Dedifferentiated amniotic fluid mesenchymal stem cell (primary cell): ENCODE measurements around the gene ADCY7.

ENCODE experiments used
- DNase-seq: peaks from one replicate; pipeline ENCODE4 v3.0.0-alpha.2; 2016; ENCODE audit errors: extremely low spot score

Gene ADCY7

DNA sequence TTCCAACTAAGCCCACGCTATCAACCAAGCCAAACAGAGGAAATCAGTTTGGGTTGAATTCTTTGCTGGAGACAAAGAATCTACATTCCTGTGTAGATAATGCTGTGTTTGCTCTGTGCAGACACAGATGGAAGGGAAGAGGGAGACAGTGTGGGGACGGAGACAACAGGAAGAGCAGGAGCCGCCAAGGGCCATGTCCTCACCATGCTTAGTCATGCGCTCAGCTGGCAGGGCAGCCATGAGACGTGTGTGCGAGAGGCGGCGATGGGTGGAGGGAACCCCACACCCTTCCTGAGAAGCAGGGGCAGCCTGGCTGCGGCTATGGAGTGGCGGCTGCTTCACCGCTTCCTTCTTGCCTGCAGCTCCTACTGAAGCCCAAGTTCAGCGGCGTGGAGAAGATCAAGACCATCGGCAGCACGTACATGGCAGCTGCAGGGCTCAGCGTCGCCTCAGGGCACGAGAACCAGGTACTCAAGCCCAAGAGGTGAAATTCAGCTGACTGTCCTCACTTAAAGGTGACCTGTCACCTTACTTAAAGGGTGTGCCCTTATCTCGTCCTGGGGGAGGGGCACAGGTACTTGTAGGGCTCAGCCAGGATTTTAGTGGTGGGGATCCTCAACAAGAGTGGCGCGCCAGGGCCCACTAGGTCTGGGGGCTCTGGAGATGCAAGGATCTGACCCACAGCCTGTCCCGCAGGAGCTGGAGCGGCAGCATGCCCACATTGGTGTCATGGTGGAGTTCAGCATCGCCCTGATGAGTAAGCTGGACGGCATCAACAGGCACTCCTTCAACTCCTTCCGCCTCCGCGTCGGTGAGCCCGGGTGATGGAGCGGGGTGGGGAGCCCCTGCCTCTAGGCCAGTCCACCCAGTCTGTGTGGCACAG lies 47.5 kb downstream of the ADCY7 start:
- DNase-seq = no peak

DNA sequence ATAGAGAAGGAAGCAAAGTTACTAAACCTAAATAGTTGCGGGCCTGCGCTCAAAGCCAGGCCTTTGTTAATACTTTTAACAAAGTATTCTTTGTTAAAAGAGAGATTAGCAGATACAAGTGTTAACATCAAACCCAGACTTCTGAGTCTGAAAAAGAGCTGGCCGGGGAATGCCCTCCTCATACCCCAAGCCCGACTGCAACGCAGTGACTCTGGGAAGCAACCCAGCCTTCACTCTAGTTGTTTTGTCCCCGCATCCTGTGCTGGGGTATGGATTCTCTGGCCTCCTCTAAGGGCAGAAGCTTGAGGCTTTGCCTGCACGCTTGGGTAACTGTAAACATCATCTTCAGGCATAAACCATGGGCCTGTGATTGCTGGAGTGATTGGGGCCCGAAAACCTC lies 48.3 kb downstream of the ADCY7 start:
- DNase-seq = no peak

DNA sequence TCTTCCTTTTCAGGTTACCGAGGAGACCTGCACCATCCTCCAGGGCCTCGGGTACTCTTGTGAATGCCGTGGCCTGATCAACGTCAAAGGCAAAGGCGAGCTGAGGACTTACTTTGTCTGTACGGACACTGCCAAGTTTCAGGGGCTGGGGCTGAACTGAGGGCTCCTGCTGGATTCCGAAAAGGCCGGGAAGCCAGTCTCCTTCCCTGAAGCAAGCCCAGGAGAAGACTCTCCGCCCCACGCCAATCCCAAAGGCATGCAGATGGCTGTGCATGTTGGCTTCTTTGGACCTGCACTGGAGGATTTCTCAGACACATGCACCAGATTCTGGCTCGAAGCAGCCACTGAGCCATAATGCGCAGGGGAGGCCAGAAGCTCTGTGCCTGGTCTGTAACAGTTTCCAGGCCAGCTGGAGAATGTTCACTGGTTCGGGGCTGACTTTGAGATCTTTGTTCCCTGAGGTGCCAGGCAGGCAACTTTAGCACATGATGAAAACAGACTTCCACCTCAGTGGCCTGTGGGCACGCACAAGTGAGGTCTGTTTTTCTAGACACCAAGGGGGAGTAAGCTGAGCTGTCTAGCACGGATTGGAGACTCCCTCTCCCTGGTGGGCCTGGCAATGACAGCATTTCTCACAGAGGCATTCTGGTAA lies 49.1 kb downstream of the ADCY7 start:
- no peak for DNase-seq

DNA sequence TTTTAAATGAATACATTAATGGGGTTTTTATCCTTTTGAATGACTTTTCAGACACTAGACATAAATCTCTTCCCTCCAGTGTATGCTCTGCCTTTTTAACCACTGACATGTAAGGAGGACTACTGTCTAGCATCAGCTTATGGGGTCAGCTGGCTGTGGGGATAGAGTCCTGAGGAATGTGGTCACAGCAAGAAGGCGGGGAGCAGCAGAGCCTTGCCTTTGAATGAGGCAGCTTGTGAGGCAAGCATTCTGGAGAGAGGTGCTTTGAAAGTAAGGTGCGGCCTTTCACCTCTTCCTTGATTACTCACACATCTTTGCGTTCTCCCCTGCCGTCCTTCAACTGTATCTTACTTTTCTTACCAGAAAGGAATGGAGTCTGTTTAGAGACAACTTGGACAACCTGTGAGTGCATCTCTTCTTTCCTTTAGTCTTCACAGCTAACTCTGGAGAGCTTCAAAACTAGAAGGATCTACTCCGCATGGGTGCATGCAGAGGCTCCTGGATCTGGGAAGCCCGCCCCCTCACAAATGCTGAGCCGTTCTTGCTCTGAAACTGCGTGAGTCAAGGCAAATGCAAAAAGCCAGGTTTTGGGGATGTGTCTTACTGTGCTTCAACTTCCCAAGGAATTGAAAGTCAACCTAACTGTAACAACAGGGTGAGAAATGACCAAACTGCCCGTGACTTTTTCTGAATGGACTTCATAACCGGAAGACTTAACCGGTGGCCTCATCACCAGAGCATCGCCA lies 49.9 kb downstream of the ADCY7 start:
- no peak for DNase-seq

DNA sequence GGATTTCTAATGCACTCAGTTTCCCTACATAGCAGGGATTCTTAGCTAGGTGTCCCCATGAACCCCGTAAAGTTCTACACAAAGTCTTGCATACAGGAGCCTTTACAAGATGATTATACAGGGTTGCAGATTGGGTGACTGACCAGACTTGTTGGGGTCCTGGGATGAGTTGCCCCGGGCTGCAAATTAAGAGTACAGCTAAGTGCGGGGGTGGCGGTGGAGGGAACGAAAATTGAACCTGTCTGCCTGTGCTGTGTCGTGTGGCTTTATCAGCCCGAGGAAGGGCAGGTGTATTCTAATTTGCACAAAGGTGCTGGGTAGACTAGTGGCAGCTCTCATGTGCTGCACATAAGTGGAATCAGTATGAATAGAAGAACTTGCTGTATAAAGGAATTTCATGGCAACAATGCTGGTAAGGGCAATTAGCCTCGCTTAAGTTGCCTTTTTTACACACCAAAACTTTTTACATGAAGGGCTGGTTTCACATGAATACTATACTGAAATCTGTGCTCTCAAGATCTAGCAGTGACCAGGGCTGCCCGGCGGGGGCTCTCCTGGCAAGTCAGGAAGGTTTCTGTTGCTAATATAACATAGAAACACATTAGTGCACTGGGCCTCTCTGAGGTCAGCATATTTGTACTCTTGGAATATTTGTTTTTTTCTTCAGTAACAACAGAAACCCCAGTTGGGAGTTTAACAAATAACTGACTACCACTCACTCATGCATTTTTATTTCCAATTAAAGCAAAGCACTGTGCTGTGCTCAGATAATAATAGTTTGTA lies 50.7 kb downstream of the ADCY7 start:
- DNase-seq = no peak

DNA sequence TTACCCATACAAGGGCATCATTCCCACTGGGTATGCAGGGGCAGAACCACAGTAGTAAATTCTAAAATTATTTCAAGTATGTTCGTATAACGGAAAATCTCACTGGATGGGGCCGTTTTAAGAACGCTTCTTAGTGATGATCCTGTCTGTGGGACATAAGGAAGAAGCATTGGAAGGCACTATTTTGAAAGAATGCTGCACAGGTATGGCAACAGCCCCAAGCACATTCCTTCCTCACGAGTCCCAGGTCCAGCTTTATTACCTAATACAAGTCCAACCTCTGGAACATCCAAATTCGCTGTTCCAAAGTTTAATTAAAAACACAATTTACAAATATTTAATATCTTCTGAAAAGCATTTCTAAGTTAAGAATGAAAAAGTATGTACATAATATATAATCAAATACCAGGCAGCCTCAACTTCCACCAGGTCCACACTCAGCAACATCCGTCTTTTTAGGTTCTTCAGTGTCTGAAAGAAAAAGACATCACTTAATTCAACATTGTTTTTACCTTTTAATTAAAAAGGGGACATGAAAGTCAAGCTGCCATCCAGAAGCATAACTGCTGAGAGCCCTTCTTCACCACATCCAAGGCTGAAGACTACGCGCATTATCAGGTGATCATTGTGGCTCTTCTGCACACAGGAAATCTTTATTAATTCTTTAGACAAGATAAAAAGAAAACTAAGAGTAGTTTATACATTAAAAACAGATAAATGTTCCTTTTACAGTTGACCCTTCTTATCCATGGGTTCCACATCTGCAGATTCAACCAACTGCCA lies 52.6 kb downstream of the ADCY7 start:
- DNase-seq = no peak

DNA sequence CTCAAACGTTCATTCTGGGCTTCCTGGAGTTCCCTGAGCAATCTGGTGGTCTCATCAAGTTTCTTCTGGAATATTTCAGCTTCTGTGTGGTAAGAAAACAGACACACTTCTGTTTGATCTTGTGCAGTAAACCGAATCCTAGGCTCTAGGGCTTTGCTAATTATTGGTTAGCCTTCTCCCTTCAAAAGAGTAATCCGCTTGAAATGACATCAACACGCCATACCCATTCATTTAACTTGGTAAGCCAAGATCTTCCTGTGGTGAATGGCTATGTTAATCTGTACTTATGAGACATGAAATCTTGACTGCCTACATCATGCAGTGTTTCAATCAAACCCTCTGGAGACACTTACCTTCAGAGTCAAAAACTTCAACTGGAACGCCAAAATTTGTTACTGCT lies 54.0 kb downstream of the ADCY7 start:
- DNase-seq = no peak

DNA sequence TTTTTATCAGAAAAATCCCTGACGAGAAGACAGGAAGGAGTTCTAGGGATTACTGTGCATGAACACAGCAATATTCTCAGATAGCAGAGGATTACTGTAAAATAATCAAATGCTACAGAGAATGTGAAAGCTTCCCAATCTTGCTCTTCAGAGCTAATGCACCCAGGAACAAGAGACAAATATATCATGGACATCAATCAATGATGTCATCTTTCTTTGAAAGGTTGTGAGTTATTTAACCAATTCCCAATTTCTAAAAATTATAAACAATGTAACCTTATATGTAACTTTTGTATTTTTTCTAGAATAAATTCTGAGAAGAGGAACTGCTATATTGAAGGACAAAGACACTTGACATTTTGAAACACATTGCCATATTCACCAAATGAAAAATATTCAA lies 56.0 kb downstream of the ADCY7 start:
- no peak for DNase-seq

DNA sequence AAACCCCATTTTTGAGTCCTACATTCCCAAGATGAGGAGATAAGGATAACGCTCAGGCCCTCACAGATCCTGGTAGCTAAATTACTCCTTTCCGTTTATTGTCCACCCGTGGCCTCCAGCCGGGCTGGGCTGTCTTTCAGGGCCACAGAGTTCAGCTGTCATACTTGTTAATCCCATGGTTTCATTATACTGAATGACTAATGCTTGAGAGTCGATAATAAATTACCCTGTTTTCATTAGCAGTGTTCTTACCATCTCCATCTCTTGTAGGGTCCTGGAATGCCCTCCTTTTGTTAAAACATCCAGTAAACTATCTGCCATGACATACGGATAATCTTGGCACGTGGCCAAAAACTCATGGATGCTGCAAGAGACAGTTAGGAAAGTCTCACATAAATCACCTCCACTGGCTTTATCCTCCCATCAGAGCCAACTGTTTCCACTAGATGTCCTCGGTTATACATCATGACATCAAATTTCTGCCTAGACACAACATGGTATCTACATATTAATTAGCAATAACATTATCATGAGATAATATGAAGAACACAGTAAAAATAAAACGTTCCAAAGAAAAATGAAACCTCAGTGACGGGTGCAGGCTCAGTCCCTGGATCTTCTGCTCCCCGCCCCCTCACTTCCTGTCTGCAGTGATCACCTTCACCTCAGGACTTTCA lies 57.1 kb downstream of the ADCY7 start:
- no peak for DNase-seq

DNA sequence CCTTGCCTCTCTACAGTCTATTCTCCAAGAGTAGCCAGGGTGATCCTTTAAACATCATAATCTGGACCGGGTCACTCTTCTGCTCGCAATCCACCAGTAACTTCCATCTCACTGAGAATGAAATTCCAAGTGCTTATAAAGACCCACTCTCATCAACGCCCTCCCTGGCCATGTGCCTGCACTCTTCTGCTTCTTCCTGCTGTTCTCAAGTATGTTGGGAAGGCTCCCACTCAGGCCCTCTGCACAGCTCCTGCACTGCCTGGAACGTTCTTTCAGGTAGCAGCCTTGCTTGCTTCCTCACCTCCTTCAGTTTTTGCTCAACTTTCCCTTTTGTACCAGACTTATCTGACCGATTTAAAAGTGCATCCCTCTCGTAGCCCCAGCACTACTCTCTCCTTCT lies 58.0 kb downstream of the ADCY7 start:
- no peak for DNase-seq

DNA sequence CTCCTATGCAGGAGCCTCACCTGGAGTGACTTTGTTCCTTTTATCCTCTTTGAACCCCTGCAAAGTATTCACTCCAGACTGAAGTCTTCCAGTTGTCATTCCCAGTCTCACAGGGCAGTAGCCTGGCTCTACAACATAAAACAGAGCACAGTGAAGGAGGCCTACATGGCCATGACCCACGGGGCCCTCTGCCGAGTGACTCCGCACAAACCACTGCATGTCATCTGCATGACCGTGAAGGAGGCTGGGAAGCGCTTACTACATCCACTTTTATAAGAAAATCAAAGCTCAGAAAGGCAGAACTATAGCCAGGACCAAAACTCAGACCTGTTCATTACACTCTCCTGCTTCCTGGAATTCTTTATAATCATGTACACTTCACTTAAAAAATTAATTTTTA lies 59.9 kb downstream of the ADCY7 start:
- DNase-seq = no peak

DNA sequence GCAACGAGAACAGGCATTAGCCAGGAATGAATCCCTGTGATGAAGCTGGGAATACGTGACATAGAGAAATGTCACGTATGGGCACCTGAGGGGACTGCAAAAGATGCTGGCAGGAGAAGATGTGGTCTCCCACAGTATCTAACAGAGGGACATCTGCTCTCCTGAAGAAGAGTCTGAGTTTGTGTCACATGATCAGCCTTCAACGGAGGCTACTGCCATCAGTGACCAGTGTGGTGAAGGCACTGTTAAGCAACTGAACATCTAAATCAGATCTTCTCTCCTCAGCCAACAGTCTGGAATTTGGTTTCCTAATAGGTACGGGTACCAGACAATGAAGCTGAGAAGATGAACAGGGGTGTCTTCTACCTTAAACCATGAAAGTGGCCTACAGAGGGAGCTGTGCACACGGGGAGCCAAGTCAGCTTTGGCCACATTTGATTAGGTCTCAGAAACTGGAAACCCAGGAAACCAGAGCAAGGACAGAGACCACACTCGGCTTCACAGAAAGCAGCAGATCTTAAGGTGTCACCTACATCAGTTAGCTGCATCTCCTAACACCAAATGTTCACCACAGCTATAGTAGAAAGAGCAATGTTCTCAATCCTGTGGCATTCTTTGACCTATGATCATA lies 60.6 kb downstream of the ADCY7 start:
- DNase-seq = no peak

DNA sequence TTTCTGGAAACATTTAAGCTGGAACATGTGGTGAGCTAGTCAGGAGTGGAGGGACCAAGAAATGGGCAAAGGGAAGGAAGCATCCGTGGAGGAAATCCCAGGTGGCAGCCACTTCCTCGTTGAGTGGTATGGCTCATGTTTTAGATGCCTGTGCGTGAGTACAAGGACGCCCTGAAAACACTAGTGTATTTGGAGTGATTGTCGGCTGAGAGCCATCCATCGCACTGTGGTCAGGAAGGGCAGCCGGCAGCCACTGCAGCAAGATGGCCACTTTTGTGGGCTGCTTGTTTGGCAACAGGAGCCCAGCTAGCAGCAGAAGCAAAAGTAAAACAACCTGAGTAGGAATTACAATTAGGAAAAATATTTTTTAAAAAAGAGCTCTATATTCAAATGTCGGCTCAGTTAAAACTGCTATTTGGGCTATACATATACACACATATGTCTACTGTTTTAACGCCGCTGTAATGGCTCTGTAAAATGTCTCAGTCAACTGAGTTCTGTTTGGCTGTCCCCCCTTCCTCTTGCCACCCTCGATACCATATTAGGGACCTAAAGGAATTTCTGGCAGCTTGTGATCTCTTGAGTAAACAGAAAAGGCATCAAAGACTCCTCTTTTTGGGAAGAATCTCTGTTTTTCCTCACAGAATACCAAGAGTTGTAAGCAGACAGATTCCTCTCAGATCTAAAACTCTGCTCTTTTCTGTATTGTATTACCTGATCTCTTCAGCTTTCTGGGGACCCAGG lies 63.3 kb downstream of the ADCY7 start:
- no peak for DNase-seq

DNA sequence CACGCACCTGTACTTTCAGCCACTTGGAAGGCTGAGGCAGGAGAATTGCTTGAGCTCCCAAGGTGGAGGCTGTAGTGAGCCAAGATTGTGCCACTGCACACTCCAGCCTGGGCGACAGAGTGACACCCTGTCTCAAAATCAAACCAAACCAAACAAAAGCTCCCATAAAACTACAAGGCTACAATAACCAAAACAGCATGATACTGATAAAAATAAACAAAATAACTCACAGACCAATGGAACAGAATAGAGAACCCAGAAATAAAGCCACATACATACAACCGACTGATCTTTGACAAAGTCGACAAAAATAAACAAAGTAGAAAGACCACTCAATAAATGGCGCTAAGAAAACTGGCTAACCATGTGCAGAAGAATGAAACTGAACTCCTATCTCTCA lies 65.2 kb downstream of the ADCY7 start:
- no peak for DNase-seq

DNA sequence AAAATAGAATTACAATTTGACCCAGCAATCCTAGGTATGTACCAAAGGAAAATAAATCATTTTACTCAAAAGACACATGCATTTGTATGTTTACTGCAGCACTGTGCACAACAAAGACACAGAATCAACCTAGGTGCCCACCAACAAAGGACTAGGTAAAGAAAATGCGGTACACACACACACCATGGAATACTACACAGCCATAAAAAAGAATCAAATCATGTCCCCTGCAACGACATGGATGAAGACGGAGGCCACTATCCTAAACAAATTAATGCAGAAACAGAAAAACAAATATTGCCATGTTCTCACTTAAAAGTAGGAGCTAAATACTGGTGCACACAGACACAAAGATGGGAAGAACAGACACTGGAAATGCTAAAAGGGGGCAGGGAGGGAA lies 66.2 kb downstream of the ADCY7 start:
- DNase-seq = no peak

DNA sequence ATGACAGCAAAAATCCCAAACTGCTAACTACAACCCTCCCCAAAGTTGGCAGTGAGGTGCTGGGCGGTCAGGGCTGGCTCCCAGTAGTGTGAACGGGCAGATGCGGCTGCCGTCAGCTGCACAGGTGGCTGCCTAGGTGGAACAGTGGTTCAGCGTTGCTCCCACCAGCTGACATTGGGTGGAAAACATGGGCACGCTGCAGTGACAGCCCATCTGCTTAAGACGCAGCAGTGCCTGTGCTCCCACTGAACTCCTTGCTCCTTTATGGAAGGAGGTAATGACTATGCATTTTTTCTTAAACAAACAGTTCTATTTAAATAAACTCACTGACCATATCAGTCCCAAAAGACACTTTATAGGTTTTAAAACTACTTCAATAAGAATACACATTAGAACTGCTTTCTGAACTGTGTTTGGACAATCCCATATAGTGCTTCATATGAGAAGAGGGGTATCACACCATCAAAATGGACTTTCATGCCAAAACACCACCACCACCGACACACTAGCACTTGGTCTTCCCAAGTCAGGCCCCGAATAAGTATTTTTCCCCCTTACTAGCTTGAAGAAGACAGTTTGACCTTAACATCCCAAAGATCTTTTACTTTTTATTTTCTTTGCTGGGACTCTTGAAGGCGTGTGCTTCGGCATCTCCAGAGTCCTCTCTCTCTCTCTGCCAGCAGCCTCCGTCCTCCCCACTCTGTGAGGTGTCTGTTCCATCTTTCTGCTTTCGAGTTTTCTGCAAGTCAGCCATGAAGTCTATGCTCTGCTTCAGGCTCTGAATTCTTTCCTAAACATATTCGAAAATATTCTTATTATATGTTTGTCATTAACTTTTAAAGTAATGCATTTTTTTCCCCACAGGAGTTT lies 68.0 kb downstream of the ADCY7 start:
- no peak for DNase-seq

DNA sequence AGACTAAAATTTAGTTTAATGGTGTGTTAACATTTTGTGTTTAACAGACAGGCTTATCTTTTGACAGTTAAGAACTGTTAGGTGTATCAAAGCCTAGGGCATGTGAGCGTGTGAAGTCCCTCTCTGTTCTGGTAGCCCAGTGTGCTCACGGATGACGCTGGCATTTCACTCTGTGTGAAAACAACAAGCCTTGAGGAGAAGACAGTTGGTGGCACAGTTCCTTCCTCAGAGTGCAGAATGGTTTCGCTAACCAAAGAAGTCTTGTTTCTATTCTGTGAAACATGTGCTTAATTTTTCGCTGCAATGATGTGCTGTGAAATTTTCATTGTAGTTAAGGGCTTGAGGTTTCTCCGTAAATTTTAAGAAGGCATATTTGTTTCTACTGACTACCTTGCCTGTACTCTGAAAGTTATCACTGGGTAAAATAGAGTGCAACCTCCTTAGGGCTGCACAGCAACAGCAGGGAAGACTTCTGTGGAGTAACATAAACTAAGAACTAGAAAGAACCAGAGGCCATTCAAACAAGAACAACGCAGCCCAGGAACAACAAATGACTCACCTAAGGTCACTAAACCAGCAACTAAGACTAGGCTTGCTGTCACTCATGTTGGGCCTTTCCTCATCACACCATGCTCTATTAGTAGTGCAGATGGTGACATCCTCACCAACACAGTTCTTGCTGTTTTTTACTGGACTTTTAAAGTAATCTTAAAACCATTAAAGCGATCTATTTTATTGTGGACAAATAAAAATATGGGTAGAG lies 69.0 kb downstream of the ADCY7 start:
- DNase-seq = no peak

DNA sequence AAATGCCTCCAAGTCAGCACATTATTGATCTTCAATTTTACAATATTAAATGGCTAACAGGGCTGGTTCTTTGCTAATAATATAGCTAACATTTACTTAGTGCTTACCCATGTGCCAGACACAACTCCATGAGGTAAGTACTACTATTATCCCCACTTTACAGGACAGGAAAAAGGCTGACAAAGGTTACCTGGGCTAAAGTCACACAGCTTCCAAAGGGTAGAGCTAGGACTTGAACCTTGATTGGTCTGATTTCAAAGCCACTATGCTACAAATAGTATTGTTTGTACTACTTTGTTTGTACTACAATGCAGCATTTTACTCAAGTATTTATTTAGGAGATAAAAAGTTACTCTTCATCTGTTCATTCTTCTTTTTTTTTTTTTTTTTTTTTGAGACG lies 70.5 kb downstream of the ADCY7 start:
- no peak for DNase-seq
